Activated CD8-positive, alpha-beta memory T cell treated with anti-CD3 and anti-CD28 coated beads, Interleukin-2, amount 50 U/mL, for 24 hours (primary cell): ENCODE results near the gene STIMATE.

Experiments
- DNase-seq: peaks from one replicate; pipeline ENCODE4 v3.0.0-alpha.2; 2020; ENCODE audit errors: extremely low read depth

Gene STIMATE

DNA sequence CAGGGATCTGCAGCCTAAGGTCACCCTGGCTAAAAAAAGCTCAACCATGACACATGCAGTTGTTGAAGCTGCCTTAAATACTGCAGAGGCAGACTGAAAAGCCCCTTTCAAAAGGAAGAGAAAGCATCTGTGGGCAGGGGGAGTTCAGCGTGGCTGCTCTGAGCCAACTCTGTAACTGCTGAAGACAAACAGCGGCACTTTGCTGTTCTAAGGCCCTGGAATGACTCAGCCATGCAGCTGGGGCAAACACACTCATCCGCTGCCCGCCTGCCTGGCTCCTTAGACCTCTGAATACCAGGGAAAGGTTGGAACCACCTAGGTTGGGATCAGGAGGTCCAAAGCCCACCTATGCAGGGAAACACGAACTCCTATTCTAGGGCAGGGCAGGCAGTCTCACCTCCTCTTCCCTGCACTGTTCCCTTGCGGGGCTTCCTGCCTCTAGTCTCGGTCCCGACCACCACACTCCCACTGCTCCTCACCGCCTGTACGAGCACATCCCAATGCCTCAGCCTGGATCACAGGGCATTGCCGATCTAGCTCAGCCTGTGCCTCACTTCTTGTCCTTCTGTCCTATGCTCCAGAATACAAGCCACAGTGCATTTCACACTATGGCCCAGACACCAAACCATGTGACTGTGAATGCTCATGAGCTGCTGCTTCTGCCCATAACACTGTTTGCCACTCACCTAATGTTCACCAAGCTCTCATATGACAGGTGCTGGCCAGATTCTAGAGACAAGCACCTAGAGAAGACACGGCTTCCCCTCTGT is 56.0 kb downstream of the STIMATE start:
- no peak for DNase-seq

DNA sequence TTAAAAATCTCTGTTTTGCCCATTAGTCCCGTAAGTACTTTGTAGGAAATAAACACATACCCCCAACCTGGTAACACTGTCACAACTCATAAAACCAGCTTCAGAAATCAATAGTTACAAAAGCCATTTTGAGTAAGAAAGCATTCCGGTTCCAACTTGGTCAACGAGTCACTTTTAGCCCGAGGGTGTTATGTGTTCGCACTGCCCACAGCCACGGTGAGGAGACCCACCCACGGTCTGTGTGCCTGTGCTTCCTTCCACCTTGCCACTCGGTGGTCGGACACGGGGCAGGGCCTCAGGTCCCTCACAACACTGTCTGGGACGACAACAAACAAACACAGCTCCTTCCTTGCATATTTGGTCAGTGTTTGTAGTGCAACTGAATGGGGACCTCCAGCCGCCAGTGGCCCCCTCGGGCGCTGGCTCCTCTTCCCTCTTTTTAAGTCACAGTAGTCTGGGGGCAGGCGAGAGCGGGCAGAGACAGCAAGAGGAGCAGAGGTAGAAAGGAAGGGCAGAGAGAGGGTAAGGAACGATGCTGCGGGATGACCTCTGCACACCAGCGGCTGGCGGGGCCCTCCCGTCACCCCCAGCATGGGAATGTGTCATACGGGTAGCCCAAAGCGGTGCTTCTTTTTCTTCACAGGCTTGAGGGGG is 57.3 kb downstream of the STIMATE start:
- no peak for DNase-seq

DNA sequence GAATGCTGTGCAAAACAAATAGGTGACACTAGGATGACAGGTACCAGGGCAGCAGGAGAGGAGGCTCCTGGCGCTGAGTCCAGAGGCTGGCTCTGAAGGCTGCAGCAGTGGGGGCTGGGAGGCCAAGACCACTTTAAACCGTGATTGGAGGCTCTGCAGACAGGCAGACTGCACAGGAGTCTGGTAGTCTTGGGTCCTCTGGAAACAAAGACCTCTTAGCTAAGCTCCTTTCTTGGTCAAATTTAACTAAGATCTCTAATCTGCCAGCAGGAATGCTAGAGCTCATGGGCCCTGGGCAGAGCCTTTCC is 58.1 kb downstream of the STIMATE start:
- no peak for DNase-seq

DNA sequence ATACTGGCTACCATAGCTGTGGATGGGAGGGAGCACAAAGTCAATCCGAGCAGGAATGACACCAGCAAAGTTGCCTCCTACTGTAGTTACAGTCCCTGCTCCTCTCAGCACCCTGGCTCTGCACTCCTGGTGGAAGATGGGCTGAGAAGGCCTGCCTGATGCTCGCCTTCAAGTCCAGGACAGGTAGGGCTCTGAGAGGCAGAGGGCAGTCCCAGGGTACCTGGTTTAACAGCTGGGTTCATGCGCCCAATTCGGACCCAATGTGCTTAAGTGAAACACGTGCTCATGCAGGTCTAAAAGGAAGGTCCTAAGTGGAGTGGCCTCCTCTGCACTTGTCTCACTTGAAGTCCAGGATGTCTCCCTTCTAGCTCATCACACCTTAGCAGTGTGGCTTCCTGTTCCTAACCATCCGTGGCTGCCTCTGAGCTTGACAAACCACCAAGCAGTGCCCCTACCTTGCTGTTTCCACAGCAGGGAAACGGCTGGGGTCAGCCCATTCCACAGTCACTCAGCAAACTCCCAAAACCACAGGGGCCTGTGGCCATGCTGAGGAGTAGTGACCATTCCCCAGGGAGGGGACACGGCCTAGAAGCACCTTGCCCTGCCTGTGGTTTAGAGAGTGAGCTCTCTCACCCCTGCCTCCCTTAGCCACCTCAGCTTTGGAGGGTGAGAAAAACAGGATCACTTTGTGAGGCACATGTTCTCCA is 58.6 kb downstream of the STIMATE start:
- DNase-seq = no peak

DNA sequence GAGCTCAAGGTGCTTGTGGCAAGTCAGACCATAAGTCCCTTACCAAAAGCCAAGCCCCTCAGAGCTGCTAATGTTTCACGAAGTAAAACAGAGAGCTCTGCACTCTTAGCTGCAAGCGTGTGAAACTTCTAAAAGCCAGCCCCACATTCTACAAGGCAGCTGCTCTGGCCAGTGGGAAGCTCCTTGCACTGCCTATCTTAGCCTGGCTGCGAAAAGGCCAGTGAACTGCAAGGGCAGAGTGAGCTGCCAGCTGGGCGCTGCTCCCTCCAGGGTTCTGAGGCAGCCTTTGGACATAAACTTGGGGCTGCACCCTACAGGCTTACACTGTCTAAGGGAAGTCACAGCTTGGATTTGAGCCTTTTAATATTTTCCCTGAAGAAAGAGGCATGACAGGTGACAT is 60.4 kb downstream of the STIMATE start:
- DNase-seq = no peak

DNA sequence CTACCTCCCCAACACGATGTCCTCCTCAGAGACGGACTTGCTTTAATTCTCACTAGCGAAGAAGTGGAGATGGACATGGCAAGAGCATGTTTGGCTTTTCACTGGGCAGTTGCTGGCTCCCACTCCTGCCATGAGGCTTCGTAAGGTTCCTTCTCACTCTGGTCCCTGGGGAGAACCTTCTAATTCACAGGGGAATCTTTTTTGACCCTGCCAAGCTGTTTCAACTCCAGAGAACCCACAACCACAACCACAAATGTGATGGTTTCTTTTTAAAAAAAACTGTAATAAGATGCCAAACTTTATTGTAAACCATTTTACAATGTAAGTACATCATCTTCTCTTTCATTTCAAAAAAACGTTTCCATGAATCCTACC is 60.9 kb downstream of the STIMATE start:
- DNase-seq = no peak

DNA sequence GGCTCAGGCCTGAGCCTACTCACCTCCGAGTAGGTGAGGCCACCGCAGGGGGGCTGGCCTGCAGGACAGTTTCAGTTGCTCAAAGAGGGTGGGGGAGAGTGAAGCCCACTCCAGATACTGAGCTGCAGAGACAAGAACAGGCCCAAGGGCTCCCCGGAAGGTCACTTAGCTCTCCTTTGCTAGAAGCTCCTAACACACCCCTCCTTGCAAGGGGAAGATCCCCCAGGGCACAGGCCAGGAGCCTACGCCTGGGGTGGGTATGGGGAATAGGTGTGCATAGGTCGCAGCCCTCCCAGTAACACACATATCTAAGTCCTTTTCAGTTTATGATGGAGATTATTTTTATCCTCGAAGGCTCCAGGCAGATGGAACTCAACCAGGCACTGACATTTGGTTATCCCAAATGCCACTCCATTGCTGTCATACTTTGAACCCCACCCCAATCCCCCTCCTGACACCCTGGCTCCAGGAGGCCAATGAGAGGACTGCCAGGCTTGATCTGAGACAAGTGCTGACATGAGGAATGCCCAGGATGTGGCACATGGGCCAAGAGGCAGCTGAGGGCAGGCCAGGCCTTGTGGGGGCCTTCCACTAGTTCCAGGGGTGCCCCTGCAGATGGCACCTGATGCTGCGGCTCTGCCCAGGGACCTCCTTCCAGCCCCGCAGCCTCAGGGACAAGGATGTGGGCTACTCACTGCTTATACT is 61.4 kb downstream of the STIMATE start:
- no peak for DNase-seq

DNA sequence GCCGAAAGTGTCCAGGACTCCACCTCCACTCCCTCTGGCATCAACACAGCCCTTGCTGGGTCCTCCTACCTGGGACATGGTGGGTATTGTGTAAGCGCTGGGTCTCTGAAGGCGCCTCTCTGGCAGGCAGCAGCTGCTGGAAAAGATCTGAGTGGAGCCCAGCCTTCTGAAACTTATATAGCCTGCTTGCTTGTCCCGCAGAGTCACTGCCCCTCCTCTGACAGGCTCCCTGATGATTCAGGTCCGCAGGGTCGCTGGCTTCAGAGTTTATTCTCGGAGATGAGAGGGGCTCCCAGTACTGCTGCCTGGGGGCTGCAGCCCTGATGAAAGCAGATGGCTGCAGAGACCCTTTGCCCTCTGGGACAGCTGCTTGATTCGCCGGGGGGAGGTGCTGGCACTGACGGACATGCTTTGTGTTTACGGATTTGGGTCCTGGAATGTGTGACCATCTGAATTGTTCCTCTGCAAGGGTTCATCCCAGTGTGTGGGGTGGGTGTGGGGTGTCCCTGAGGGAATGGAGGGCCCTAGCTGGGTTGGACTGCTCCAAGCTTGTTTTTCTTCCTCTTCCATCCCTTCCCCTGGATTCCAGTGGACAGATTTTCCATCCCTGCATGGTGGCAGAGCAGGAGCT is 62.4 kb downstream of the STIMATE start, which contains the start of gene MUSTN1:
Gene MUSTN1 (minus strand): TSS at position 149 of the 631 bp plus-strand sequence. CDS start 71 bp downstream, at position 78.
- no peak for DNase-seq

DNA sequence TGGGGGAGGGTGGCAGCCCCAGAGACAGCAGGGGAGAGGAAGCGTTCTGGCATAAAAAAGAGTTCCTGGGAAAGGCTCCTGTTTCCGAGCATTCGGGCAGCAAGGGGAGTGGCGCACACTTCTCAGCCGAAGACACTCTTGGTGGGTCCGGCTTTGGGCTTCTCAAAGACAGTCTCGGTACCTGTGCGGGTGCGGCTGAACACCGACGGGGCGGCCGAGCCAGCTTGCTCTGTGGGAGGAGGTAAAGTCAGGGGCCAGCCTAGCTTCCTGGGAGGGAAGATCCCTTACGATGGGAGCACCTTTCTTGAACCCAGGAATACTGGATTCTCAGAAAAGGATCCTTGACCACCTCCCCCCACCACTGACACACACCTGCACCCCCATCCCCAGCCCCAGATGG is 64.1 kb downstream of the STIMATE start:
- no peak for DNase-seq

DNA sequence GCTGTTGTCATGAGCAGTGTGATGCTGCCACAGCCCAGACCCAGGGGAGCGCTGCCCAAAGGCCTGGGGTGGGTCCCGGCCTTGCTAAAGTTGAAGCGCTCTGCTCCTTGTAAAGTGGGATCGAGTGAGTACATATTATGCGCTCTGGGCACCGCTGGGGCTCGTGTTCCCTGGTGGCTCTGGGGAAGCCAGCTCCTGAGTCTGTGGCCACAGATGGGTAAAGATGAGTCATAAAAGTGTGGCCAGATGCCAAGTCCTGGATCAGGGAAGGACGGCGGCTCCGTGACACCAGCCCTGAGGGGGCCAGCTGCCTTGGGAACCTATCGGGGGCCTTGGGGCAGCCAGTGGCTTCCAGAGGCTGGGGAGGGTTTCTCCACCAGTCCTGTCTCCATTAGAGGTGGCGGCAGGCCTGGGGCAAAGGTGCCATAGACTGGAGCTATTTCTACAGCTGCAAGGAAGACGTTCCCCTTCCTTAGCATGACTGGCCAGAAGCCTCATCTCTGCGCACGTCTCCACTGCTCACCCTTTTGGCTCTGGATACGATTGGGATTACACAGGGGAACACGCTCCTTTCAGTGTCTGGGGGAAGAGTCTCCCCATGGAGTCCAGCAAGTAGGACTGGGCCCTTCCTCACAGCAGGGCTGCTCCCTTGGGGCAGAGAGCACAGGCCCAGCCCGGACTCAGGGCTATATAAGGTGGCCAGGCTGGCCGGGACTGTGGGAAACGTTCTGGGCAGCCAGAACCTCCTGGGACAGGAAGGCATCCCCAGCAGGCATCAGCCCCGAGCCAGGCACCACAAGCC is 65.6 kb downstream of the STIMATE start:
- no peak for DNase-seq

DNA sequence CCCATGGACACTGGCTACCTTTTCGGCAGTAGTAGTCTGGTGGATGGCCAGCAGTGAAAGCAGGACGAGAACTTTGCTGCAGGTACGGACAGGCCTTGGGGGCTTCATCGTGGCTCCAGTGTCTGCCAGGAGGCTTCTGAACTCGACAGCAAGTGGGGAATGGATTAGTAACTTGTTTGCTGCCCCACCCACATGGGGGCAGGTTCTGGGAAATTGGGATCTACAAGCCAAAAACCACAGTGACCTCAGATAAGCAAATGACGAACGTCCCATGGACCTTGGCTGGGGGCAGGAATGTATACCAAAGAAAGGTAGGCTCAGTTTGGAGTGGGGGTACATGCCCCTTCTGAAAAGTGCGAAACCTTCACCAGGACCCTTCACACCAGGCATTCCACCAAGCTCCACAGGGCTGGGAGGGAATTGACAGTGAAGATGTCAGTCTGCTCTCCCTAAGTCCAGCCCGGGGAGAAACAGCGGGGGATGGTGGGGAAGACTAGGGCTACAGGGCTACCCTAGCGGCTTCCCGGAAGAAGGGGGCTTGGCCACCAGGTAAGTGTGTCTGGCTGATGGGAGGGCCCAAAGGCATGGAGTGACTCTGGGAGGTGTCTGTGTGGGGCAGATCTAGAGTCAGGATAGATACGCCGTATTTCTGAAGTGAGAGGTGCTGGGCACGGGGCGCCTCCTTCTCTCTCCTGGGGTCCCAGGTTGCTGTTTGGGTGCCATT is 66.7 kb downstream of the STIMATE start, which contains the start of gene ITIH4:
Gene ITIH4 (minus strand): TSS at position 138 of the 724 bp plus-strand sequence. CDS start 30 bp downstream, at position 108.
- DNase-seq = no peak

DNA sequence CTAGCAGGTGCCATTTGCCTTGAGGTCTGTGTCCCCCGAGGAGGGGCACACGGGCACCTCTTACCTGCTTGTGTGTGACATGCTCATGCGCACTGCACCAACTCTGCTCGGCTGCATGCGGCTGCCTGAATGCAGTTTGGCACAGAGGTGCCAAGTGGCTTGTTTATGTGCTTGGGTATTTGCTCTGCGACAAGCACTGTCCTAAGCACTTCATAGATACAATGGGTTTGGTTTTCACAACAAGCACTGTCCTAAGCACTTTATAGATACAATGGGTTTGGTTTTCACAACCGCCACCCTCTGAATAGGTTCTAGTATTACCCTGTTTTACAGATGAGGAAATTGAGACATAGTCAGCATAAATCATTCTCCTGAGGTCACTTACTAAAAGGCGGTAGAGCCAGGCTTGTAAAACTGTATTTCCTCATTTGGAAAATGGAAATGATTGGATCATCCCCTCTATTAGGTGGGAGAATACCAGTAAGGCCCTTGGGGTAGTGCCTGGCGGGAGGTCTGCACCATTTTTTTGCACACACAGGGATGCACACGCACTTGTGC is 67.4 kb downstream of the STIMATE start:
- DNase-seq = no peak

DNA sequence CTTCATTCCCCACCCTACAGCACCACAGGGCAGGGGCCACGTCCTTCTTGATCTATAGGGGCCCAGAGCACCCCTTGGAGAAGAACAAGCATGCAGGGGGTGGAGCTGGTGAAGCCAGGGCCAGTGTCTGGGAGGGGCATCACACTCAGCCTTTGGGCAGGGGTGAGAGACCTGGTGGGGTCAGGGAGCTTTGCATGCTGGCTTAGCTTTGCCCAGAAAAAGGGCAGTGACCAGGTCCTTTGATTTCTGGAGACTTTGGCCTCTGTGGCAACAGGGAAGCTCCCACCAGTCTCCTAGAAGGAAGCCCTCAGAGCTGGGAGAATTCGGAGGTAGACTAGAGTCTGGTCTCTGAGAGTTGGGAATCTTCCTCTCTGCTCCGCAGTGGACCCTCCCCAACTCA is 67.9 kb downstream of the STIMATE start:
- DNase-seq = no peak

DNA sequence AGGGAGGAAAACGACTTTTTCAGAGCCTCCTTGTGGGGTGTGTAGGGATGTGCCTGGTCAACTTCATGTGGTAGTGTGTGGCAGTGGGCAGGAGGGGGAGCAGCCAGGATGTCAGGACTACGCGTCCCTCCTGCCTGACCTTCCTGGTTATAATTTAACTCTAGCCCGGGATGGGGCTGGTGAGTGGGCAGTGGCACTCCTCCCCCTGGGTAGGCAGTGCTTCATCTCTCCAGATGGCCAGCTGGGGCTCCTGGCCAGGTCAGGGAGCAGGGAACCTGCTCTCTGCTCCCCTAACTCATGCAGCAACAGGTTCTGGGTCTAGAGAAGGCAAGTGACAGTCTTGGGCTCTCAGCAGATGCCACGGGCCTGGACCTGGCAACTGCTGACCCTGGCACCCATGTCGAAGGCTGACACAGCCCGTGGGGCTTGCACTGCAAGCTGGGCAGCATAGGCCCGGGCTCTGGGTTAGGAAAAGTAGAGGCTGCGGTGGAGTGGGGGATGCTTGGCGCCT is 69.4 kb downstream of the STIMATE start:
- DNase-seq = no peak

DNA sequence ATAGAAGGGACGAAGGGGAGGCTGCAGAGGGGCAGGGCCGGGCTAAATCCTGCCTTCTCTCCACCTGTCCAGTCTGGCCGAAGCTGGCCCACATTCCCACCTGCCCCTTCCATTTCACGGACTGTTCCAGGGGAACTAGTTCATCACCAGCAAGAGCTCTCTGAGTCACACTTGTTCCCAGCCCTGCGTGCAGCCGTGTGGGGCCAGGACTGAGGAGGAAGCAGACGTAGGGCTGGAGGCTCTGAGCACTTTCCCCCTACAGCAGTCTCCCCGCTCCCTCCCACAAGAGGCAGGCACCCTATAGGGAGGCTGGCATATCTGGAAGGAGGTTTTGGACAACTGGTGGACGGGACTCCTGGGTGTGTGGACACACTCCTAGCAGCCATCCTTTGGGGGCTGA is 69.9 kb downstream of the STIMATE start:
- no peak for DNase-seq

DNA sequence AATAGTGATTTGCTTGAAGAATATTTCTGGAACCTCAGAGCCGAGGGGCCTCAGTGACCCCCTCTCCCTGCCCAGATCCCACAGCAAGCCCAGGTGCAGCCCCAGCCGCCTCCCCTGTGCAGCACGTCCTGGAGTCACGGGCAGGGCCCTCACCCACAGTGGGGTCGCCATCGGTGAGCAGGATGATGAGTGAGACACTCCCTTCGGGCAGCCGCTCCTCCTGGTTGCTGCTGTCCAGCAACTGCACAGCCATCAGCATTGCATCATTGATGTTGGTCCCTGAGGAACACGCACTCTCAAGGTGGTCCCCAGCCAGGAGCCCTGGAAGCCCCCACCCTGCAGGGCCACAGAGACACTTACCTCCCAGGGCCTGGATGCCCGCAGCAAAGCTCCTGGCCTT is 73.3 kb downstream of the STIMATE start:
- no peak for DNase-seq

DNA sequence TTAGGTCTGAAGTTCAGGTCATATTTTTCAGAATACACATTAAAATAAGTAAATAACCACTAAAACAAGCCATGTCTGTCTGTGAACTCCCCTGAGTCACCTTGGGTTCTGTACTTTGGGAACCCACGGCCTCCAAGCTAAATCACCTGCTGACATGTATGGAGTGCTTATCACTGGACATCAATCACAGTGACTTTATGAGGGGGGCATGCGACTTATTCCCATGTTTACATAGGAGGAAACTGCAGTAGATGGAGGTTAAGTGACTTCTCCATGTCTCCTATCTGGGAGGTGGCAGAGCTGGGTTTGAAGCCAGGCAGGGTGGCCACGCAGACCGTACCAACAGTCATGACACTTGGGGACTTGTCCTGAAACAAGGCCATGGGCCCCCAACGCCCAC is 75.0 kb downstream of the STIMATE start:
- no peak for DNase-seq

DNA sequence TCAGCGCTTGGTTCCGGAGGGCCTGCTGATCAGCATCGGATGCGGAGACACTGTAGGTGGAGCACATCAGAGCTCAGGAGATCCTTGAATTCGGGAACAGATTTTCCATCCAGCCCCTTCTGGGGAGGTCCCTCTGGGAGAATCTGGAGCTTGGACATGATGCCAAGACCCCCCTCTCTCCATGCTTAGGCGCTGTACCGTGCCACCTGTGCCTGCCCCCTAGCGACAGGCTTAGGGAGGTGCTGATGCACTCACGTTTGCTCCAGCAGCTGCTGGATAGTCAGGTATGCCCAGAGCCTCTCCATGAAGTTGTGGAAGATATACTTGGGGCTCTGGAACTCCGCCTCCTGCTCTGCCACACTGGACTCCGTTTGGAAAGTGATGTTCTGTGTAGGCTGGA is 76.6 kb downstream of the STIMATE start:
- DNase-seq = no peak

DNA sequence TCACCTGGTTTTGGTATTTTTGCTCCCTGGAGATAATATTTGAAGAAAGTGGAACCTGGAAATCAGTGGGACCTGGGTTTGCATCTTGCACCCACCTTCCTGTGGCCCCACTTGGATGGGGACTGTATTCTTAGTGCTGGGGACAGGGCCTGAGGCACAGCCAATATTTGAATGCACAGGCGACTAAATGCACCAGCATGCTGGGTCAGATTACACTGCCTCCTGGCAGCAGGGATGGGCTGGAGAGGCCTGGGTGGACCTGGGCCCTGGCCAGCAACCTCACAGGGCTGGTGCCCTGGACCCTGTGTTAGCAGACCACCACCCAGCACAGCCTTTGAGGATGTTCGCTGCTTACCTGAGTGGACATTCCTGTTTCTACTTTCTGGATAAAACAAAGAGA is 77.4 kb downstream of the STIMATE start:
- DNase-seq = no peak

DNA sequence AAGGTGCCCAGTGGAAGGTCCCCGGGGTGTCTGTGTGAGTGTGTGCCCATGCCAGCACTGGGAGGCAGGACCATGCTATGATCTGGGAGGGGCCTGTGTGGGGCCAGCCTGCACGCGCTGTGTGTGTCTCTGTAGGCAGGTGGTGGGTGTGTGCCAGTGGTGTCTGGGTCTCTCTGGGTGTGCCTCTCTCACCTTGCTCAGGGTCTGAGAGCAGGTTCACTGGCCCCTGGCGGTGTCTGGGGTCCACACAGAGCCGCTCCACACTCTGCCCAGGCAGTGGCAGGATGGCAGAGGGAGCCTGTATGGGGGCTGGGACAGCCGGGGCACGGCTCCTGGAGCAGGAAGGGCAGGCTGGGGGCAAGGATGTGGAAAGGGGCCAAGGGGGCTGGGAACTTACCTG is 79.5 kb downstream of the STIMATE start:
- DNase-seq = no peak
